Neural cell (in vitro differentiated cells): Measurements from ENCODE around the gene CSF1. TPM values are rescaled to one million over a fixed set of nuclear protein-coding genes. Genes with fewer than 3 reads are reported as not detected.
"Not testable (repeated sequence)": the region's sequence is repeated elsewhere in the genome, so short reads cannot be mapped to it uniquely, and the experiment has no call there.

Experiments
- H2AFZ ChIP-seq: fragments of 200-600, 300-800 bp; sonication (generic), shearing (Covaris generic); 2 replicates; pipeline ENCODE4 v1.6.0; 2014; ENCODE audit warnings: low read depth, mild to moderate bottlenecking, antibody characterized with exemption, low read length, moderate library complexity
- H3F3A ChIP-seq: fragments of 200-600 bp; shearing (Covaris generic); 2 replicates; pipeline ENCODE4 v1.6.1; 2016; ENCODE audit warnings: mild to moderate bottlenecking, moderate library complexity, mixed read lengths, antibody characterized with exemption, low read length; ENCODE audit not compliant: insufficient read depth, poor library complexity, severe bottlenecking
- H3K27ac ChIP-seq: fragments of 200-600, 300-800 bp; sonication (generic), shearing (Covaris generic); 2 replicates; pipeline ENCODE4 v1.5.1; 2014; ENCODE audit warnings: mild to moderate bottlenecking, low read length, moderate library complexity
- H3K27me3 ChIP-seq: fragments of 300-800, 200-600 bp; sonication (generic), shearing (Covaris generic); 2 replicates; pipeline ENCODE4 v1.6.0; 2014; ENCODE audit warnings: mild to moderate bottlenecking, low read depth, low read length, moderate library complexity; ENCODE audit not compliant: insufficient read depth
- H3K36me3 ChIP-seq: fragments of 300-800, 200-600 bp; sonication (generic), shearing (Covaris generic); 2 replicates; pipeline ENCODE4 v1.5.1; 2014; ENCODE audit warnings: mild to moderate bottlenecking, antibody characterized with exemption, low read length, moderate library complexity; ENCODE audit not compliant: insufficient read depth
- H3K4me2 ChIP-seq: fragments of 300-800, 200-600 bp; sonication (generic), shearing (Covaris generic); 2 replicates; pipeline ENCODE4 v1.6.0; 2014; ENCODE audit warnings: mild to moderate bottlenecking, low read length
- H3K4me3 ChIP-seq: fragments of 300-800, 200-600 bp; sonication (generic), shearing (Covaris generic); 2 replicates; pipeline ENCODE4 v1.5.1; 2014; ENCODE audit warnings: mild to moderate bottlenecking, low read length, moderate library complexity
- H3K79me2 ChIP-seq: fragments of 200-600 bp; shearing (Covaris generic); replicated peaks from 2 replicates; pipeline ENCODE4 v1.6.0; 2014; ENCODE audit warnings: mild to moderate bottlenecking, low read length, moderate library complexity; ENCODE audit not compliant: insufficient read depth
- H3K9ac ChIP-seq: fragments of 300-800, 200-600 bp; sonication (generic), shearing (Covaris generic); 2 replicates; pipeline ENCODE4 v1.6.1; 2016; ENCODE audit warnings: mild to moderate bottlenecking, low read length, mixed read lengths
- H3K9me2 ChIP-seq: fragments of 200-600 bp; shearing (Covaris generic); 2 replicates; pipeline ENCODE4 v1.6.1; 2016; ENCODE audit warnings: mild to moderate bottlenecking, low read length, mixed read lengths; ENCODE audit not compliant: insufficient read depth
- H3K9me3 ChIP-seq: fragments of 200-600, 300-800 bp; sonication (generic), shearing (Covaris generic); 2 replicates; pipeline ENCODE4 v1.6.1; 2016; ENCODE audit warnings: mild to moderate bottlenecking, mixed run types, low read length, moderate library complexity, mixed read lengths
- H4K20me1 ChIP-seq: fragments of 200-600 bp; shearing (Covaris generic); 2 replicates; pipeline ENCODE4 v1.6.1; 2016; ENCODE audit warnings: mild to moderate bottlenecking, mixed run types; ENCODE audit not compliant: insufficient read depth
- CTCF ChIP-seq: fragments of 450-650 bp; IDR thresholded peaks from 2 replicates; pipeline ENCODE4 v1.5.1; 2014; ENCODE audit warnings: antibody characterized with exemption, mild to moderate bottlenecking, moderate library complexity; ENCODE audit not compliant: poor library complexity, severe bottlenecking
- EP300 ChIP-seq: fragments of 450-650 bp; conservative IDR thresholded peaks from 2 replicates; pipeline ENCODE4 v1.6.1; 2014; ENCODE audit warnings: antibody characterized with exemption, mild to moderate bottlenecking, moderate library complexity; ENCODE audit not compliant: poor library complexity, severe bottlenecking
- EZH2 ChIP-seq: fragments of 200-600, 300-800 bp; shearing (Covaris generic), sonication (generic); IDR thresholded peaks from 2 replicates; pipeline ENCODE4 v1.6.1; 2014; ENCODE audit warnings: antibody characterized with exemption, low read length, borderline replicate concordance, mild to moderate bottlenecking; ENCODE audit not compliant: insufficient read depth, poor library complexity, severe bottlenecking
- MXI1 ChIP-seq: fragments of 450-650 bp; conservative IDR thresholded peaks from 2 replicates; pipeline ENCODE4 v1.6.1; 2014; ENCODE audit warnings: antibody characterized with exemption, mild to moderate bottlenecking; ENCODE audit not compliant: poor library complexity, severe bottlenecking
- POLR2AphosphoS5 ChIP-seq: IDR thresholded peaks from 2 replicates; pipeline ENCODE4 v1.6.1; 2012
- RAD21 ChIP-seq: fragments of 450-650 bp; conservative IDR thresholded peaks from 2 replicates; pipeline ENCODE4 v1.6.1; 2014; ENCODE audit warnings: antibody characterized with exemption, mild to moderate bottlenecking, moderate library complexity
- SMC3 ChIP-seq: fragments of 450-650 bp; conservative IDR thresholded peaks from 2 replicates; pipeline ENCODE4 v1.6.1; 2014; ENCODE audit warnings: antibody characterized with exemption, mild to moderate bottlenecking, moderate library complexity; ENCODE audit not compliant: poor library complexity
- TAF1 ChIP-seq: IDR thresholded peaks from 2 replicates; pipeline ENCODE4 v1.6.1; 2012; ENCODE audit warnings: low read depth
- polyA minus RNA-seq: library from RNA; depleted of rRNA, polyadenylated mRNA; stranded (reverse); fragments of >200 nt; gene quantifications from 2 replicates; pipeline ENCODE4 v1.2.3, GENCODE V29; 2014
- polyA plus RNA-seq: library from polyadenylated mRNA; depleted of rRNA; stranded (reverse); fragments of >200 nt; gene quantifications from 2 replicates; pipeline ENCODE4 v1.2.3, GENCODE V29; 2014
- TF ChIP-seq, protein P1 (sequence below): IDR thresholded peaks from 2 replicates; pipeline ENCODE4 v1.6.1; 2012; ENCODE audit warnings: borderline replicate concordance

CSF1 gene
- polyA plus RNA-seq (0.08 and 0.30 TPM in 2 replicates), polyA minus RNA-seq (not detected in 2 replicates)

GRCh38 chr1:109910123-109910962 is at the start of gene CSF1:
Gene CSF1, plus strand, starts transcription at chr1:109910849. Its CDS starts 175 bp downstream, at chr1:109911024.
- H3K9ac ChIP-seq: peak within 1 kb of the TSS; percentile 16
- H3K4me3 ChIP-seq: peak within 1 kb of the TSS; percentile 59
- no peak within 1 kb of the TSS for H3K27ac ChIP-seq
- H3F3A ChIP-seq: no peaks in the 10 kb centered on the region
- no peak within 1 kb of the TSS for H2AFZ ChIP-seq
- no peaks in the 10 kb centered on the region for H3K9me3 ChIP-seq
- no peaks in the 10 kb centered on the region for H4K20me1 ChIP-seq
- H3K9me2 ChIP-seq: no peaks in the 10 kb centered on the region
- peaks cover 31% of the 10 kb centered on the region for H3K27me3 ChIP-seq
- TF ChIP-seq EP300 (no peak), SMC3 (no peak), POLR2AphosphoS5 (no peak), MXI1 (no peak), EZH2 (no peak), RAD21 (no peak), CTCF (no peak), TAF1 (no peak)
- TF ChIP-seq, protein P1, sequence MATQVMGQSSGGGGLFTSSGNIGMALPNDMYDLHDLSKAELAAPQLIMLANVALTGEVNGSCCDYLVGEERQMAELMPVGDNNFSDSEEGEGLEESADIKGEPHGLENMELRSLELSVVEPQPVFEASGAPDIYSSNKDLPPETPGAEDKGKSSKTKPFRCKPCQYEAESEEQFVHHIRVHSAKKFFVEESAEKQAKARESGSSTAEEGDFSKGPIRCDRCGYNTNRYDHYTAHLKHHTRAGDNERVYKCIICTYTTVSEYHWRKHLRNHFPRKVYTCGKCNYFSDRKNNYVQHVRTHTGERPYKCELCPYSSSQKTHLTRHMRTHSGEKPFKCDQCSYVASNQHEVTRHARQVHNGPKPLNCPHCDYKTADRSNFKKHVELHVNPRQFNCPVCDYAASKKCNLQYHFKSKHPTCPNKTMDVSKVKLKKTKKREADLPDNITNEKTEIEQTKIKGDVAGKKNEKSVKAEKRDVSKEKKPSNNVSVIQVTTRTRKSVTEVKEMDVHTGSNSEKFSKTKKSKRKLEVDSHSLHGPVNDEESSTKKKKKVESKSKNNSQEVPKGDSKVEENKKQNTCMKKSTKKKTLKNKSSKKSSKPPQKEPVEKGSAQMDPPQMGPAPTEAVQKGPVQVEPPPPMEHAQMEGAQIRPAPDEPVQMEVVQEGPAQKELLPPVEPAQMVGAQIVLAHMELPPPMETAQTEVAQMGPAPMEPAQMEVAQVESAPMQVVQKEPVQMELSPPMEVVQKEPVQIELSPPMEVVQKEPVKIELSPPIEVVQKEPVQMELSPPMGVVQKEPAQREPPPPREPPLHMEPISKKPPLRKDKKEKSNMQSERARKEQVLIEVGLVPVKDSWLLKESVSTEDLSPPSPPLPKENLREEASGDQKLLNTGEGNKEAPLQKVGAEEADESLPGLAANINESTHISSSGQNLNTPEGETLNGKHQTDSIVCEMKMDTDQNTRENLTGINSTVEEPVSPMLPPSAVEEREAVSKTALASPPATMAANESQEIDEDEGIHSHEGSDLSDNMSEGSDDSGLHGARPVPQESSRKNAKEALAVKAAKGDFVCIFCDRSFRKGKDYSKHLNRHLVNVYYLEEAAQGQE: no peak
- no peaks in the 10 kb centered on the region for H3K79me2 ChIP-seq
- H3K36me3 ChIP-seq: no peaks in the 10 kb centered on the region
- H3K4me2 ChIP-seq: no peak within 1 kb of the TSS

DNA sequence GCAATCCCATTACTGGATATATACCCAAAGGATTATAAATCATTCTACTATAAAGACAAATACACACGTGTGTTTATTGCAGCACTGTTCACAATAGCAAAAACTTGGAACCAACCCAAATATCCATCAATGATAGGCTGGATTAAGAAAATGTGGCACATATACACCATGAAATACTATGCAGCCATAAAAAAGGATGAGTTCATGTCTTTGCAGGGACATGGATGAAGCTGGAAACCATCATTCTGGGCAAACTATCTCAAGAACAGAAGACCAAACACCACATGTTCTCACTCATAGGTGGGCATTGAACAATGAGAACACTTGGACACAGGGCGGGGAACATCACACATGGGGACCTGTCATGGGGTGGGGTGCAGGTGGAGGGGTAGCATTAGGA is 49.0 kb upstream of the CSF1 start:
- not testable (repeated sequence) for H3K9me2 ChIP-seq, H3K36me3 ChIP-seq, H3K4me3 ChIP-seq, H3K9ac ChIP-seq, H3F3A ChIP-seq, H3K27me3 ChIP-seq, H3K79me2 ChIP-seq, H3K4me2 ChIP-seq, H4K20me1 ChIP-seq, H3K9me3 ChIP-seq, H2AFZ ChIP-seq, H3K27ac ChIP-seq
